AG04450 (cell line): ENCODE measurements around the gene CTRB1. TPM values are rescaled to one million over a fixed set of nuclear protein-coding genes. Genes with fewer than 3 reads are reported as not detected.
"Not testable (repeated sequence)": the region's sequence is repeated elsewhere in the genome, so short reads cannot be mapped to it uniquely, and the experiment has no call there.

ENCODE experiments used
- CTCF ChIA-PET: fragments of 300-600, 350-600 bp; formaldehyde crosslinking; extraction: SDS; loops from one replicate; lab custom pipeline; 2022; ENCODE audit warnings: antibody characterized with exemption, inconsistent platforms; lab: Charles Lee
- POLR2A ChIA-PET: fragments of 350-600 bp; formaldehyde crosslinking; extraction: SDS; loops from one replicate; lab custom pipeline; 2021; ENCODE audit warnings: antibody characterized with exemption, inconsistent platforms; lab: Yijun Ruan, JAX
- DNase-seq: peaks from one replicate; pipeline ENCODE4 v3.0.0-alpha.2; 2011; ENCODE audit warnings: low read depth, low spot score
- H3K27ac ChIP-seq: one replicate; pipeline ENCODE4 v1.5.1; 2012; ENCODE audit warnings: low read depth, low read length, control low read depth
- H3K27me3 ChIP-seq: one replicate; pipeline ENCODE4 v1.6.0; 2012; ENCODE audit warnings: low read length; ENCODE audit not compliant: control insufficient read depth, insufficient read depth
- H3K4me3 ChIP-seq: 2 replicates; pipeline ENCODE4 v1.5.1; 2011; ENCODE audit warnings: mild to moderate bottlenecking, low read depth, low read length, control low read depth
- H3K9me3 ChIP-seq: 2 replicates; pipeline ENCODE4 v1.5.1; 2012; ENCODE audit warnings: low read length; ENCODE audit not compliant: control insufficient read depth, insufficient read depth
- CTCF ChIP-seq: IDR thresholded peaks from 2 replicates; pipeline ENCODE4 v1.5.1; 2011; ENCODE audit warnings: low read depth, low read length, control low read depth, inconsistent platforms
- polyA plus RNA-seq: library from polyadenylated mRNA; depleted of rRNA; stranded (reverse); fragments of >200 nt; gene quantifications from 2 replicates; pipeline ENCODE4 v1.2.3, GENCODE V29; 2011

Gene CTRB1
- polyA plus RNA-seq, 1 experiment = not detected

- DNase-seq = no peak
- CTCF ChIA-PET = no interaction called here
Measured at GRCh38 chr16:75222271-75222783, 3.5 kb downstream of the CTRB1 start.

DNA sequence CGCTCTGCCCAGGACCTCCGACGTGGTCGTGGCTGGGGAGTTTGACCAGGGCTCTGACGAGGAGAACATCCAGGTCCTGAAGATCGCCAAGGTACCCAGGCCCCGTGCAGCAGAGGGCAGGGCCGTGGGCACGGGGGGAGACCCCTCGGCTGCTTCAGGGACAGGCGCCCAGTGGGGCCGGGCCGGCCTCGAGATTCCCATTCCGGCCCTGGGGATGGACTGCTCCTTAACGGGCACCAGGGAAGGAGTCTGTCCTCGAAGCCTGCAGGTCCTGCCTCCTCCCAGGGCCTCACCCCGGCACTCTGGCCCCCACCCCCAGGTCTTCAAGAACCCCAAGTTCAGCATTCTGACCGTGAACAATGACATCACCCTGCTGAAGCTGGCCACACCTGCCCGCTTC lies 4.3 kb downstream of the CTRB1 start:
- POLR2A ChIA-PET, DNase-seq, H3K27me3 ChIP-seq, H3K27ac ChIP-seq, H3K4me3 ChIP-seq, H3K9me3 ChIP-seq, CTCF ChIA-PET: not testable (repeated sequence)

More at GRCh38 chr16:75222271-75222783, 3.5 kb downstream of the CTRB1 start:
- Histone ChIP-seq H3K4me3 (no peak overlapping the region), H3K27me3 (no peaks in the 10 kb centered on the region), H3K9me3 (no peaks in the 10 kb centered on the region; the same call in 1 of the 2 replicates), H3K27ac (no peak overlapping the region)
- no peak for TF ChIP-seq CTCF
- POLR2A ChIA-PET = no interaction called here

- H3K4me3 ChIP-seq = no peak overlapping the region
- H3K27ac ChIP-seq = no peak overlapping the region
- POLR2A ChIA-PET = interaction anchor here (1.8 kb wide), 1 partner anchor 18 kb away, joined by 16 read pairs; the partner anchor contains the start of gene CTRB2
- H3K9me3 ChIP-seq = no peaks in the 10 kb centered on the region; the same call in 1 of the 2 replicates
- no peaks in the 10 kb centered on the region for H3K27me3 ChIP-seq
- no peak for TF ChIP-seq CTCF
- no peak for DNase-seq
- CTCF ChIA-PET = interaction anchor here (1.7 kb wide), 1 partner anchor 9 kb away, joined by 10 read pairs; no protein-coding TSS in a partner anchor
Measured at GRCh38 chr16:75224306-75225082, 5.7 kb downstream of the CTRB1 start.

DNA sequence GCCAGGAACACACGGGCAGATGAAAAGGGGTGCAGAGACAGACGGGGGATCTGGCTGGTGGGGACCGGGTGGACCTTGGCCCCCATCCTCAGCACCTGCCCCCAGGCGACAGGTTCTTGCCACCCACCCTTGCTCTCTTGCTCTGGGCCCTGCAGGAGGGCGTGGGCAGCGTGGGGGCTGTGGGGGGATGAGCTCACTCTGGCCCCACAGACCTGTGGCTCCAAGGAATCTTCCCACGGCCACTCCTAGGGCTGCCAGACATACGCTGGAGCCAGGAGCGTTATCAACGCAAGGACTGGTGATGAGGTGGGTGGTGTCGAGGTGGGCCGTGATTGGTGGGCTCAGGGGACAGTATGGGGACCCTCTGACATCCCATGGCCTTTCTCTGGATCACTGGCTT lies 6.3 kb downstream of the CTRB1 start:
- Histone ChIP-seq H3K4me3 (no peak overlapping the region), H3K27me3 (no peaks in the 10 kb centered on the region), H3K9me3 (no peaks in the 10 kb centered on the region; the same call in 1 of the 2 replicates), H3K27ac (no peak overlapping the region)
- POLR2A ChIA-PET = interaction anchor here (0.7 to 1.8 kb wide), 2 partner anchors 16 to 18 kb away, joined by 8 to 16 read pairs; partner anchors contain the start of gene CTRB2
- no peak for TF ChIP-seq CTCF
- no peak for DNase-seq
- CTCF ChIA-PET = interaction anchor here (1.7 kb wide), 1 partner anchor 9 kb away, joined by 10 read pairs; no protein-coding TSS in a partner anchor

DNA sequence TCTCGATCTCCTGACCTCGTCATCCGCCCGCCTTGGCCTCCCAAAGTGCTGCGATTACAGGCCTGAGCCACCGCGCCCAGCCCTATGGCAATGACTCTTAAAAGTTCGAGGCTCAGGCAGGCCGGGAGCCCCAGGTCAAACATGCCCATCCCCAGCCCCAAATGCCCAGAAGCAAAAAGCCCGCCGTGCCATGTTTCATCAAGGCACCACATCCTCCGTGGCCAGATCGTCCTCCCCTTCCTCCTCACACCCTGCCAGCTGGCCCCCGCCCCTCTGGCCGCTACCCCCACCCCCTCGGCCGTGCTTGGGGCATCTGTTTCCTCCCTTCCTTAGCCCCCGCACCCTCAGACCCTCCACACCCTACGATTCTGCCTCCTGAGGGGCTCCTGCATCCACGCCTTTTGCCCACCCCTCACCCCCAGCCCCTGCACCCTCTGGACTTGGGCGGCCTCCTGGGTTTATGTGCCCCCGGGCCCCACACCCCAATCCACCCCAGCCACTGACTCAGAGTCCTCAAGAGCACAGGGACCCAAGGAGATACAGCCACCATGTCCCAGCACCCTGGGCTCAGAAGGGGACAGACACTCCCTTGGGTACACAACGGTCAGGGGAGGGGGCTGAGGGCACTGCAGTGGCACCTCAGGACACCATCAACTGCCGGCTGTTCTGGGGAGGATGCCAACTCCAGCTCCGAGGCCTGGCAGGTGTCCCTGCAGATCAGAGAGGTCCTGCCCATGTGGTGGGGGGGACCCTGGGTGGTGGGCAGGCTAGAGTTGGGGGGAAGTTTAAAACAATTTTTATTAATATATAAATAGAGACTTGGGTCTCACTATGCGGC lies 7.1 kb downstream of the CTRB1 start:
- POLR2A ChIA-PET = interaction anchor here (0.7 to 1.8 kb wide), 2 partner anchors 15 to 19 kb away, joined by 8 to 16 read pairs; partner anchors contain the start of gene CTRB2
- H3K27ac ChIP-seq = no peak overlapping the region
- H3K27me3 ChIP-seq = no peaks in the 10 kb centered on the region
- CTCF ChIA-PET = interaction anchor here (1.7 kb wide), 1 partner anchor 8 kb away, joined by 10 read pairs; no protein-coding TSS in a partner anchor
- DNase-seq = no peak
- no peak overlapping the region for H3K4me3 ChIP-seq
- TF ChIP-seq CTCF = no peak
- H3K9me3 ChIP-seq = no peaks in the 10 kb centered on the region; the same call in 1 of the 2 replicates
